ENCODE results near the gene ANXA6. TPM values are rescaled to one million over a fixed set of nuclear protein-coding genes. Genes with fewer than 3 reads are reported as not detected.

ANXA6 gene
- total RNA-seq, 1 experiment from 2014 or later: 98.7 TPM

- Histone ChIP-seq H4K5ac (ENCODE audit: insufficient read length, low read depth, low read length) (no peak overlapping the region), H2BK120ac (ENCODE audit: low read depth, low read length, poor library complexity, severe bottlenecking) (no peak overlapping the region), H3K4me1 (ENCODE audit: insufficient read depth, low read length) (no peaks in the 10 kb centered on the region), H3T11ph (ENCODE audit: low read length) (no peak overlapping the region), H3K79me2 (ENCODE audit: insufficient read depth, low read length) (no peaks in the 10 kb centered on the region), H3K9ac (ENCODE audit: extremely low read depth, insufficient read length, low read length) (no peak overlapping the region), H2AFZ (ENCODE audit: low read length) (no peak overlapping the region), H3K9me3 (ENCODE audit: control insufficient read depth, low read depth, low read length) (no peaks in the 10 kb centered on the region), H4K20me1 (ENCODE audit: control insufficient read depth, insufficient read depth, insufficient read length) (no peaks in the 10 kb centered on the region), H3K14ac (ENCODE audit: insufficient read depth, low read length) (no peak overlapping the region), H3K27me3 (ENCODE audit: insufficient read depth, low read length) (no peaks in the 10 kb centered on the region), H3K79me1 (ENCODE audit: insufficient read depth, low read depth, low read length, poor library complexity, severe bottlenecking) (no peaks in the 10 kb centered on the region), H4K91ac (ENCODE audit: insufficient read length, low read depth, low read length) (no peak overlapping the region), H3K4me2 (ENCODE audit: insufficient read depth, insufficient read length, low read length) (no peak overlapping the region), H4K8ac (replicated peaks; ENCODE audit: insufficient read length, low read depth, low read length) (no peak overlapping the region), H3K27ac (ENCODE audit: insufficient read length, low read depth, low read length) (no peak overlapping the region), H2BK20ac (ENCODE audit: low read depth, low read length, poor library complexity, severe bottlenecking) (no peak overlapping the region), H2BK12ac (ENCODE audit: insufficient read length, low read depth, low read length) (no peak overlapping the region), H3K18ac (ENCODE audit: insufficient read length, low read depth, low read length) (no peak overlapping the region), H3K56ac (ENCODE audit: insufficient read length, low read depth, low read length) (no peak overlapping the region), H3K23ac (ENCODE audit: insufficient read length, low read depth, low read length) (no peak overlapping the region), H3K23me2 (ENCODE audit: insufficient read length, low read depth, low read length, poor library complexity, severe bottlenecking) (no peaks in the 10 kb centered on the region), H2BK5ac (ENCODE audit: insufficient read length, low read length) (no peak overlapping the region), H2BK15ac (ENCODE audit: low read depth, low read length) (no peak overlapping the region), H3K4ac (ENCODE audit: low read depth, low read length) (no peak overlapping the region), H2AK5ac (ENCODE audit: insufficient read length, low read length) (no peak overlapping the region)
- no peak for TF ChIP-seq CTCF (conservative IDR thresholded peaks at IDR 0.05)
- Mint-ChIP-seq H3K9me3 (peaks cover 2 to 6% of the 10 kb centered on the region in 2 experiments; a peak in 3 of 5 replicates), H3K27me3 (ENCODE audit: low read depth) (no peaks in the 10 kb centered on the region), H3K27ac (no peak overlapping the region), H3K4me1 (peaks cover 8 to 13% of the 10 kb centered on the region in 2 experiments), H3K4me3 (no peak overlapping the region), H3K36me3 (ENCODE audit: insufficient read depth in 1 of 3, low read depth in 3 of 3) (no peaks in the 10 kb centered on the region)
- WGBS (ENCODE audit: extremely low coverage, insufficient read length, low lambda C conversion rate): no CpG with 5 or more reads among the region's 1 CpG
- no peak for DNase-seq
Observed at GRCh38 chr5:151171529-151171928, 13.9 kb upstream of the ANXA6 start.
